ENCODE data around the gene SSU72.

DNA sequence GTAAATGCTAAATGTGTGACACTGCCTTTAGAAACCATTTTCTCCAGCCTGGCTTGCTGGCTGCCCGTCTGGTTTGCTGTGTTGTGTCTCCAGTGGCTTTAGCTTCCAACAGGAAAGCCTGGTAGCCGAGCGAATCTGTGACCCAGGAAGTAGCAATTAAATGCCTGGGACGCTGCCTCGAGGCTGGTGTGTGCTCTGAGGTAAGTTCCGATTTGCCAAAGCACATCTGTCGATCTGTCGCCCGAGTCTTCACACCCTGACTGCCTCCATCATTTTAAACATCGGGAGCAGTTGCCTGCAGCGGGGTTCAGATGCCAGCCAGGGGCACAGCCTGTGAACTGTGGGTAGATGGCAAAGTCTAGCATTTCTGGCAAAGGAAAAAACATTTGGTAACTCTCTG lies 42.9 kb upstream of the SSU72 start:
- TF ChIP-seq, protein P1, sequence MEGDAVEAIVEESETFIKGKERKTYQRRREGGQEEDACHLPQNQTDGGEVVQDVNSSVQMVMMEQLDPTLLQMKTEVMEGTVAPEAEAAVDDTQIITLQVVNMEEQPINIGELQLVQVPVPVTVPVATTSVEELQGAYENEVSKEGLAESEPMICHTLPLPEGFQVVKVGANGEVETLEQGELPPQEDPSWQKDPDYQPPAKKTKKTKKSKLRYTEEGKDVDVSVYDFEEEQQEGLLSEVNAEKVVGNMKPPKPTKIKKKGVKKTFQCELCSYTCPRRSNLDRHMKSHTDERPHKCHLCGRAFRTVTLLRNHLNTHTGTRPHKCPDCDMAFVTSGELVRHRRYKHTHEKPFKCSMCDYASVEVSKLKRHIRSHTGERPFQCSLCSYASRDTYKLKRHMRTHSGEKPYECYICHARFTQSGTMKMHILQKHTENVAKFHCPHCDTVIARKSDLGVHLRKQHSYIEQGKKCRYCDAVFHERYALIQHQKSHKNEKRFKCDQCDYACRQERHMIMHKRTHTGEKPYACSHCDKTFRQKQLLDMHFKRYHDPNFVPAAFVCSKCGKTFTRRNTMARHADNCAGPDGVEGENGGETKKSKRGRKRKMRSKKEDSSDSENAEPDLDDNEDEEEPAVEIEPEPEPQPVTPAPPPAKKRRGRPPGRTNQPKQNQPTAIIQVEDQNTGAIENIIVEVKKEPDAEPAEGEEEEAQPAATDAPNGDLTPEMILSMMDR (IDR thresholded peaks at IDR 0.05) = no peak
- no peak for TF ChIP-seq POLR2A (IDR thresholded peaks at IDR 0.05)

Measured in esophagus squamous epithelium (tissue), 4 donors.